ENCODE results near the gene SUSD1.

- TF ChIP-seq, protein P1, sequence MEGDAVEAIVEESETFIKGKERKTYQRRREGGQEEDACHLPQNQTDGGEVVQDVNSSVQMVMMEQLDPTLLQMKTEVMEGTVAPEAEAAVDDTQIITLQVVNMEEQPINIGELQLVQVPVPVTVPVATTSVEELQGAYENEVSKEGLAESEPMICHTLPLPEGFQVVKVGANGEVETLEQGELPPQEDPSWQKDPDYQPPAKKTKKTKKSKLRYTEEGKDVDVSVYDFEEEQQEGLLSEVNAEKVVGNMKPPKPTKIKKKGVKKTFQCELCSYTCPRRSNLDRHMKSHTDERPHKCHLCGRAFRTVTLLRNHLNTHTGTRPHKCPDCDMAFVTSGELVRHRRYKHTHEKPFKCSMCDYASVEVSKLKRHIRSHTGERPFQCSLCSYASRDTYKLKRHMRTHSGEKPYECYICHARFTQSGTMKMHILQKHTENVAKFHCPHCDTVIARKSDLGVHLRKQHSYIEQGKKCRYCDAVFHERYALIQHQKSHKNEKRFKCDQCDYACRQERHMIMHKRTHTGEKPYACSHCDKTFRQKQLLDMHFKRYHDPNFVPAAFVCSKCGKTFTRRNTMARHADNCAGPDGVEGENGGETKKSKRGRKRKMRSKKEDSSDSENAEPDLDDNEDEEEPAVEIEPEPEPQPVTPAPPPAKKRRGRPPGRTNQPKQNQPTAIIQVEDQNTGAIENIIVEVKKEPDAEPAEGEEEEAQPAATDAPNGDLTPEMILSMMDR (conservative IDR thresholded peaks at IDR 0.05; ENCODE audit: low read length) = no peak
- no peak for TF ChIP-seq EZH2phosphoT487 (IDR thresholded peaks at IDR 0.05; ENCODE audit: borderline replicate concordance, low read depth, low read length)
Observed at GRCh38 chr9:112093147-112093869, 81.8 kb downstream of the SUSD1 start.
